D721Med (cell line): ENCODE measurements around the gene RGS9.

Experiments used
- DNase-seq: peaks from one replicate; pipeline ENCODE4 v3.0.0; 2011; ENCODE audit warnings: low spot score; ENCODE audit not compliant: insufficient read length
- FAIRE-seq: peaks from 2 replicates; lab custom pipeline; 2011; peaks lifted over from hg19 to GRCh38; lab: Jason Lieb, UNC
- TF ChIP-seq, protein P1 (sequence below): IDR thresholded peaks from 2 replicates; pipeline ENCODE4 v1.5.1; 2012; ENCODE audit warnings: mild to moderate bottlenecking, control low read depth; ENCODE audit not compliant: insufficient read depth; ENCODE audit errors: missing control alignments

Gene RGS9

GRCh38 chr17:65171752-65172151 lies 34.6 kb downstream of the RGS9 start:
- TF ChIP-seq, protein P1, sequence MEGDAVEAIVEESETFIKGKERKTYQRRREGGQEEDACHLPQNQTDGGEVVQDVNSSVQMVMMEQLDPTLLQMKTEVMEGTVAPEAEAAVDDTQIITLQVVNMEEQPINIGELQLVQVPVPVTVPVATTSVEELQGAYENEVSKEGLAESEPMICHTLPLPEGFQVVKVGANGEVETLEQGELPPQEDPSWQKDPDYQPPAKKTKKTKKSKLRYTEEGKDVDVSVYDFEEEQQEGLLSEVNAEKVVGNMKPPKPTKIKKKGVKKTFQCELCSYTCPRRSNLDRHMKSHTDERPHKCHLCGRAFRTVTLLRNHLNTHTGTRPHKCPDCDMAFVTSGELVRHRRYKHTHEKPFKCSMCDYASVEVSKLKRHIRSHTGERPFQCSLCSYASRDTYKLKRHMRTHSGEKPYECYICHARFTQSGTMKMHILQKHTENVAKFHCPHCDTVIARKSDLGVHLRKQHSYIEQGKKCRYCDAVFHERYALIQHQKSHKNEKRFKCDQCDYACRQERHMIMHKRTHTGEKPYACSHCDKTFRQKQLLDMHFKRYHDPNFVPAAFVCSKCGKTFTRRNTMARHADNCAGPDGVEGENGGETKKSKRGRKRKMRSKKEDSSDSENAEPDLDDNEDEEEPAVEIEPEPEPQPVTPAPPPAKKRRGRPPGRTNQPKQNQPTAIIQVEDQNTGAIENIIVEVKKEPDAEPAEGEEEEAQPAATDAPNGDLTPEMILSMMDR: no peak
- DNase-seq (no peak), FAIRE-seq (no peak)

DNA sequence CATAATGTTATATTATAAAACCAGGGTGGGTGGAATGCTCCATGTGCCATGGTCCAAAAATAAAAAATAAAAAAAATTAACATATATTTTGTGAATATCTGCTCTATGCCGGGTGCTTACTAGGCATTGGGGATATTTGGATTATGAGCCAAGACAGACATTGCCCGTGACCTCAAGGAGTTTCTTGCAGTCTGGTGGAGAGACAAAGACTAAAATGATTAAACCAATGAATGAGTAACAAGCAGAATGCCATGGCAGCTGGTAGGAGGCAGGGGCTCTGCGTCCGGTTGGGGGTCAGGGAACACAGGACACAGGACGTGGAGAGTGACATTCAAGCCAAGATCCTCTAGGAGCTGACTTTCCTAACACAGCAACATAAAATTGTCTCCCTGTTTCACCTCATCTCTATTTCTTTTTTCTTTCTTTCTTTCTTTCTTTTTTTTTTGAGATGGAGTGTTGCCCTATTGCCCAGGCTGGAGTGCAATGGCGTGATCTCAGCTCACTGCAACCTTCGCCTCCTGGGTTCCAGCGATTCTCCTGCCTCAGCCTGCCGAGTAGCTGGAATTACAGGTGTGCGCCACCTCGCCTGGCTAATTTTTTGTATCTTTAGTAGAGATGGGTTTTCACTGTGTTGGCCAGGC lies 35.4 kb downstream of the RGS9 start:
- TF ChIP-seq, protein P1: no peak
- DNase-seq (no peak), FAIRE-seq (no peak)

GRCh38 chr17:65173284-65173793 lies 36.2 kb downstream of the RGS9 start:
- FAIRE-seq: no peak
- TF ChIP-seq, protein P1: no peak
- no peak for DNase-seq

- FAIRE-seq: no peak
- TF ChIP-seq, protein P1: no peak
- DNase-seq: no peak
Observed at GRCh38 chr17:65173976-65174683, 37.0 kb downstream of the RGS9 start.

- FAIRE-seq (no peak), DNase-seq (no peak)
- TF ChIP-seq, protein P1: no peak
Observed at GRCh38 chr17:65174974-65175373, 37.8 kb downstream of the RGS9 start.

DNA sequence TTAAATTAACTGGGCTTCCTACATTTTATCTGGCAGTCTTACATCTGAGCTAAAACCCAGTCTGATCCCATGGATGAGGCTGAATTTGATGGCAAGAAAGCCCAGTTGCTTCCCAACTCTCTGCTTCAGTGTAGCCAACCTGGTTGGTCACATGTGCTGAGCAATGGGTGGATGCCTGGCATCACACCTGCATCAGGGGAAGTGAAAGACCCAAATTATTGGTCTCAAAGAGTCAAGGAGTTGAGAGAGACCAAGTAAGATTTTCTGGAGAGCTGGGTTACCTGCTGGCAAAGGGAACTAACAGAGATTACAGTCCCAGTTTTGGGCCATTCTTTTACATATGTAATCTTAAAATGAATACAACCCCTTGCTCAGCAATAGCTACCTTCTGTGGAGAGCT lies 38.8 kb downstream of the RGS9 start:
- FAIRE-seq (no peak), DNase-seq (no peak)
- TF ChIP-seq, protein P1: no peak
